ENCODE data around the gene CDH11.

The CDH11 gene

DNA sequence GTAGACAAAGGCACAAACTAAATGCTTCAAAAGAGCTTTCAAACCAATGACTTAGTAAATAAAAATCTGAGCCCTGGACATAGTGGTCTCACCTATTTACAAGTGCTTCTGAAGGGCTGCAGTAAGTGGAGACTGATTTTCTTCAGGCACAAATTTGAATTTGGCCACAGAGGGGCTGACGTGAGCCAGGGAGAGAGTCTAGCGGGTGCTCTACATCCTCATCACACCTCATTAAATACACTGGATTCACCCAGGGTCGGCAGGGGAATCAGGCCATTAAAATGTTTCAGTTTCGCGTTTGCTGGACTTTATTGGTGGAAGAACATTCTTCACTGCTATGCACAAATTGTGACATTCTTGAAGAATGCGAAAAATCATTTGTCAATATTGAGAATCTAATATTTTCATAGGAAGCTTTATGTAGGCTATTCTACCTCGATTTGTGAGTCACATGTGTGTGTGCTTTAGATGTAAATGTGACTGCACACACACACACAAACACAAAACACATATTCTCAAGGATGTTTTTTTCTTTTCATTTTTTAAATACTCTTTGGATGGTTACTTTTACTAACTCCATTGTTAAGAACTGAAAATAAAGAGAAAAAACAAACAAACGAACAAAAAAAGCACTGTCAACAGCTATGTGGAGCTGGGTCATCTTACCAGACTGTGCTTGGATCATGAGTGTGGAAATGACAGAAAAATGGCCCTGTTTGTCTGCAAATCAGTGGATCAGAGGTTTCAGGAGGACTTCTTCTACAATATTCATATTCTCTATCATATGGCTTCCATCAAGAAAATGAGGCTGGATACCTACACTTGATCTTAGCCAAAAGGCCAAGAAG, 58.9 kb downstream of the CDH11 start:
- Histone ChIP-seq H3K4me2 (no peak overlapping the region), H3K9ac (no peak overlapping the region), H3K36me3 (no peaks in the 10 kb centered on the region), H3K9me3 (no peaks in the 10 kb centered on the region), H4K20me1 (no peaks in the 10 kb centered on the region), H3K4me3 (no peak overlapping the region), H3K4me1 (no peaks in the 10 kb centered on the region), H3K27ac (no peak overlapping the region), H3K27me3 (no peaks in the 10 kb centered on the region)
- TF ChIP-seq Cebpa-rat (IDR thresholded peaks at IDR 0.05), result no peak

DNA sequence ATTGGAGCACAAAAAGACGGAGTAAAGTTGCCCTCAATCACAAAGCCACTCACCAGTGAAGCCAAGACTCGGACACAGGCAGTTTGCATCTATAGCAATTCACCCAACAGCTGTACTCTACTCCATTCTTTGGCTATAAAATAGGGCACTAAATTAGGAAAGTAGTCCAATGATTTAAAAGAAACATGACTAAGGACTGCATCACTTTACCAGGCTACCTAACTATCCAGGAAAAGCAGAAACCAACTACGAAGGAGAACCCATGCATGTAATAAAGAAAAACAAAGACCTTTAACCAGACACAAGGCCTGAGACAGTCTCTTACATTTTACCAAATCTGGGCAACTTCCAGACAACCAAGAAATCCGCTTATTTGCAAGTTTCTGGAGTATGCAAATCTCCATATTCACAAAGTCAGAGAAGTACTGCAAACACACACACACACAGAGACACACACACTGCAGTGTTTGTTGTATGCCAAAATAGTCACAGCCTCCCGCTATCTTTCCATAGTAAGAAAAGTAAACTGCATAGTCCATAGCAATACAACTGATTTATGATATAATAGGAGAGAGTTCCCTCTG, 59.8 kb downstream of the CDH11 start:
- no peaks in the 10 kb centered on the region for H3K4me1 ChIP-seq
- H3K4me3 ChIP-seq, result no peak overlapping the region
- H3K9ac ChIP-seq, result no peak overlapping the region
- H3K36me3 ChIP-seq, result no peaks in the 10 kb centered on the region
- no peaks in the 10 kb centered on the region for H4K20me1 ChIP-seq
- H3K27me3 ChIP-seq, result no peaks in the 10 kb centered on the region
- H3K9me3 ChIP-seq, result no peaks in the 10 kb centered on the region
- no peak overlapping the region for H3K27ac ChIP-seq
- H3K4me2 ChIP-seq, result no peak overlapping the region
- no peak for TF ChIP-seq Cebpa-rat (IDR thresholded peaks at IDR 0.05)

DNA sequence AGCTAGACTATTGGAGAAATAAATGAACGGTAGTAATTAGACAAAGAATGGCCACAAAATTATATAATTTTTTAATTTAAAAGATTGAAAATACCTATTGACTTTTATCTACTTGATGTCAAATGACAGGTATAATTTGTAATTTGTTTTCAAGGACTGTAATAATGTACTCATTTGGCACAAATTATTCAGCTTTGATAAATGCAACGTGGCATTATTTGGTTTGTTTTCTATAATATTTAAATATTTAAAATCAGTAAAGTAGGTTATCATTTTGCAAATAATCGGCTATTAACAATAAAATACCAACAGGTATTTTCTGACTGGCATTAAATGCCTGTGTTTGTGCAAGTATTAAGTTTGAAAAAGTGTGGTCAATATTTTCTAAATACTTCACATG, 60.6 kb downstream of the CDH11 start:
- H3K27ac ChIP-seq, result no peak overlapping the region
- TF ChIP-seq Cebpa-rat (IDR thresholded peaks at IDR 0.05), result no peak
- no peaks in the 10 kb centered on the region for H3K9me3 ChIP-seq
- H3K4me2 ChIP-seq, result no peak overlapping the region
- H3K9ac ChIP-seq, result no peak overlapping the region
- no peaks in the 10 kb centered on the region for H3K27me3 ChIP-seq
- H3K36me3 ChIP-seq, result no peaks in the 10 kb centered on the region
- no peaks in the 10 kb centered on the region for H3K4me1 ChIP-seq
- no peak overlapping the region for H3K4me3 ChIP-seq
- H4K20me1 ChIP-seq, result no peaks in the 10 kb centered on the region

DNA sequence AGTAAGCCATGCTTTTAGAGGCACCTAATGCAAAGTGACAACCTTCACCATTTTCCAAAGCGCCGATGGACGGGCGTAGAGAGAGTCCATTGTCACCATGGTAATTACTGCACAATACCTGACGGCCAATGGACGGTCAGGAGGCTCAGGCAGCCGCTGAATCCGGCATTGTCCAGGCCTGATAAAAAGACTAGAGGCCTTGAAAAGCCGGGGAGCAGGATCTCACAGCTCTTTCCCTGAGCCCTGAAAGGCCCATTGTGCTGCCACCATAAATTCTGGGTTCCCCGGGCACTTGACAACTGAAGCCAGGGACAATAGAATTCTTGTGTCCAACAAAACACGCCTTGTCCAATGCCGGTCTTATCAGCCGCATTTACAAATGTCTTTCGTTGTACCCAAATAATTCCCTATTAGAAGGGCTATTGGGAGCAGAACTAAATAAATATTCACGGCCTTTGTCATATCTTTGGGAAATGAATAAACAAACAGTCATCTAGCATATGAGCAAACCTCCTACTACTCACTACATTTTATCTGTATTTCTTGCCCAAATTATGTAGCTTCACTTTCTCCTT, 62.4 kb downstream of the CDH11 start:
- Histone ChIP-seq H3K9ac (no peak overlapping the region), H3K4me1 (no peaks in the 10 kb centered on the region), H3K9me3 (no peaks in the 10 kb centered on the region), H4K20me1 (no peaks in the 10 kb centered on the region), H3K4me3 (no peak overlapping the region), H3K4me2 (no peak overlapping the region), H3K27ac (no peak overlapping the region), H3K27me3 (no peaks in the 10 kb centered on the region), H3K36me3 (no peaks in the 10 kb centered on the region)
- TF ChIP-seq Cebpa-rat (IDR thresholded peaks at IDR 0.05), result no peak

DNA sequence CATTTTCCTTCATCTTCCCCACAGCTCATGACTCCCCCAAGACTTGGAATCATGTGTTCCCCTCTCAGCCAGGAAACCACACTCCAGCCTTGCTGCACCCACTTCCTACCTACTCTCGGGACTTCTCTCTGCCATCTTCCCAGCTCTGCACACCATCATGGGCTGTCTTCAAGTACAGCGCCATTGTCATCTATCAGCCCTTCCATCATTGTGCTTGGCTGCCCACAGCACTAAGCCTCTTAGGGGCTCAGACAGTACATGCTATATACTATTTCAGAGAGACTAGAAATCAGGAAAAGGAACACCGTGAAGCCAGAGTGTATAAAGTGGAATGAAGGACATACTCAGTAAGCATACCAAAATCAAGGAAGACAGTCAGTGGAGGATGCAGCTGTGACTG, 64.7 kb downstream of the CDH11 start:
- no peak overlapping the region for H3K27ac ChIP-seq
- no peaks in the 10 kb centered on the region for H3K9me3 ChIP-seq
- no peak overlapping the region for H3K4me2 ChIP-seq
- no peak for TF ChIP-seq Cebpa-rat (IDR thresholded peaks at IDR 0.05)
- H3K9ac ChIP-seq, result no peak overlapping the region
- no peaks in the 10 kb centered on the region for H3K4me1 ChIP-seq
- H3K27me3 ChIP-seq, result no peaks in the 10 kb centered on the region
- no peaks in the 10 kb centered on the region for H4K20me1 ChIP-seq
- H3K36me3 ChIP-seq, result no peaks in the 10 kb centered on the region
- no peak overlapping the region for H3K4me3 ChIP-seq

DNA sequence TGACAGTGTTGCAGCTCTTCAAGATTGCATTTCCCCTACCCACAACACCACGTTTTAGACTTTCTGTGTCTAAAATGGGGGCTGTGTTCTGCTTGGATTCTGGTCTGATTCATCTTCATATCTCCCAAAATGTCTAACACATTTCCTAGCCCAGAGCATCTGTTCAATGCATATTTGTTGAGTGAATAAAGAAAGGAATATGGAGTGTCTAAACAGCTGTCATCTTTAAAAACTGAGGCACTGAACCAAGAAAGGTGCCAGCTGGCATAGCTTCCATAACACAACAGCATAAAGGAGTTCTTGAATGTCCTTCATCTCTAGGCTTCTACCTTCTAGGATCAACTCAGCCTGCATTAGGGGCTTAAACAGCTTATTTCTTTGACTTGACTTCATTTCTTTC, 67.4 kb downstream of the CDH11 start:
- no peak for TF ChIP-seq Cebpa-rat (IDR thresholded peaks at IDR 0.05)
- H3K4me2 ChIP-seq, result no peak overlapping the region
- no peaks in the 10 kb centered on the region for H3K36me3 ChIP-seq

DNA sequence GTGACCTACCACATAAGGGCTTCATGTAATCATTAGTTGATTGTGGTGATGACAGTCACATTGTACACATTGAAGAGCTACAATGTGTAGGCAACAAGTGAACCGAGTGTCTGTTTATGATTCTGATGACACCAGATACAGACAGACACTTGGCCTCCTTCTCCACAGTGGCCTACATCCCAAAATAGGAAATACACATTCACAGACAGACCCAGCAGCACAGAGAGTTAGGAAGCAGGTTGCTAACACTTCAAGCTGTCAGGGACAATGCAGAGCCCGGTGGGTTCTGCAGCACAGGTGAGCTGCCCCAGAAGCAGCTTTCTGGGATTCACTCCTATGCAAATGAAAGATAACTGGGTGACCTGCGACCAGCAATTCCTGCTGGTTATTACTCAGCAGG, 72.2 kb downstream of the CDH11 start:
- Histone ChIP-seq H3K36me3 (no peaks in the 10 kb centered on the region), H3K4me2 (no peak overlapping the region), H3K9me3 (no peaks in the 10 kb centered on the region), H4K20me1 (no peaks in the 10 kb centered on the region), H3K4me1 (no peaks in the 10 kb centered on the region), H3K27ac (no peak overlapping the region), H3K27me3 (no peaks in the 10 kb centered on the region), H3K4me3 (no peak overlapping the region), H3K9ac (no peak overlapping the region)
- TF ChIP-seq Cebpa-rat (IDR thresholded peaks at IDR 0.05), result no peak

More for the DNA sequence above, 67.4 kb downstream of the CDH11 start:
- H3K4me3 ChIP-seq, result no peak overlapping the region
- no peak overlapping the region for H3K27ac ChIP-seq
- no peaks in the 10 kb centered on the region for H3K9me3 ChIP-seq
- H4K20me1 ChIP-seq, result no peaks in the 10 kb centered on the region
- no peaks in the 10 kb centered on the region for H3K4me1 ChIP-seq
- no peak overlapping the region for H3K9ac ChIP-seq
- no peaks in the 10 kb centered on the region for H3K27me3 ChIP-seq

DNA sequence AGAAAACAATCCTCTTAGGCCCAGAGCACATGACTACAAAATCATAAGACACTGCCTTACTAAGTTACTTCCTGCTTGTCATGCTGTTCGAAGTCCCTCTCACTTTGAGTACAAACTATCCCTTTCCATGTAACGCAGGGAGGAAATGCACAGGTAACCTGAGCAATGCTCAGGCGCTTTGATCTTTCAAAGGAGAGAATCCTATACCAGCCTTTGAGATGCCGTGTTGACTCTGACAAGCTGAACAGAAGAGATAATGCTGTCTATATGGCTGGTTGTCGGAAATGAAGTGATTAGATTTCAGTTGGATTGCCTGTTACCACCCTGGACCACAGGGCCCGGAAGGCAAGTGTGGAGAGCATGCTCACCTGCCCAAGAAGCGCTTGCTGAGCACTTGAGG, 75.9 kb downstream of the CDH11 start:
- no peaks in the 10 kb centered on the region for H3K36me3 ChIP-seq

DNA sequence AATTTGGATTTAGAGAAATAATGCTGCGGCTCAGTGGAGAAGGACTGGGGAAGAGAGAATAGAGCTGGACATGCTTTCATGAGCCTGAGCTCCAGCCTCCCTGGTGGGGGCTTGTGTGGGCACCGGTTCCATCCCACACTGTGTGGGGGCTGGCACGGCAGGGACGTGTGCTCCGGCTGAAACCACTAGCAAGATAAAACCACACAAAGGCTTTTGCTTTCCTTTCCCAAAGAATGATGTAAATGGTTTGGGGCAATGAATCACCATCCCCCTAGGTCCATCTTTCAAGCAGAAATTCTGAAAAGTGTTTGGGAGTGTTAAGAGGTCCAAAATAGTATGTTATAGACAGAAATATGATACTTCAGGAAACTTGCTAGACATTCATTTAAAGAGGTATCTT, 77.0 kb downstream of the CDH11 start:
- H3K4me3 ChIP-seq, result no peak overlapping the region
- no peak overlapping the region for H3K4me2 ChIP-seq
- H3K9ac ChIP-seq, result no peak overlapping the region
- H3K4me1 ChIP-seq, result no peaks in the 10 kb centered on the region
- H3K9me3 ChIP-seq, result no peaks in the 10 kb centered on the region
- H3K27me3 ChIP-seq, result no peaks in the 10 kb centered on the region
- no peaks in the 10 kb centered on the region for H3K36me3 ChIP-seq
- no peaks in the 10 kb centered on the region for H4K20me1 ChIP-seq
- H3K27ac ChIP-seq, result no peak overlapping the region
- TF ChIP-seq Cebpa-rat (IDR thresholded peaks at IDR 0.05), result no peak

More for the DNA sequence above, 75.9 kb downstream of the CDH11 start:
- Histone ChIP-seq H3K27me3 (no peaks in the 10 kb centered on the region), H3K27ac (no peak overlapping the region), H3K9ac (no peak overlapping the region), H3K4me2 (no peak overlapping the region), H3K9me3 (no peaks in the 10 kb centered on the region), H4K20me1 (no peaks in the 10 kb centered on the region), H3K4me3 (no peak overlapping the region), H3K4me1 (no peaks in the 10 kb centered on the region)
- TF ChIP-seq Cebpa-rat (IDR thresholded peaks at IDR 0.05), result no peak

DNA sequence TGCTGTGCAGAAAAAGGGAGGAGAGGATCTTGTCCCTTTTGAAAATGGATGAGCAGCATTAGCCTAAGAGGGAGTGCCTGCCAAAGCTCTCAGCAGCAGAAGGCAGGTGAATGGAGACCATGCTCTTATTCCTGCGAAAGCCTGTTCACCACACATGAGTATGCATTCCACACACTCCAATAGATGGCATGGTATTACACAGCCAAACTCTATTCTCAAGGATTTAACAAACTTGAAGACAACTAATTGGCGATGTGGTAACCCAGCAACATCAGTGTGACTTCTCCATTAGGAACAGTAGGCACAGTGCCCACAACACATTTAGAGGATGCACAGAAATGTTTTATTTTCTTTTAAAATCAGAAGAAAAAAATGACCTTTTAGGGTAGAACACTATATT, 77.8 kb downstream of the CDH11 start:
- TF ChIP-seq Cebpa-rat (IDR thresholded peaks at IDR 0.05), result no peak
- Histone ChIP-seq H3K27ac (no peak overlapping the region), H3K9me3 (peaks cover under 1% of the 10 kb centered on the region; the same call in 1 of the 2 replicates), H4K20me1 (no peaks in the 10 kb centered on the region), H3K36me3 (no peaks in the 10 kb centered on the region), H3K9ac (no peak overlapping the region), H3K4me2 (no peak overlapping the region), H3K4me3 (no peak overlapping the region), H3K4me1 (no peaks in the 10 kb centered on the region), H3K27me3 (no peaks in the 10 kb centered on the region)
